GM18873 (cell line): ENCODE data around the gene KRT79.
"Not testable (repeated sequence)": the region's sequence is repeated elsewhere in the genome, so short reads cannot be mapped to it uniquely, and the experiment has no call there.

Experiments
- ATAC-seq: cut with Tn5 transposase; IDR thresholded peaks from one replicate; pipeline ENCODE4 v1.9.1; 2021; ENCODE audit warnings: mild to moderate bottlenecking, moderate library complexity, moderate number of reproducible peaks; ENCODE audit not compliant: unreplicated experiment, low FRiP score

The KRT79 gene

DNA sequence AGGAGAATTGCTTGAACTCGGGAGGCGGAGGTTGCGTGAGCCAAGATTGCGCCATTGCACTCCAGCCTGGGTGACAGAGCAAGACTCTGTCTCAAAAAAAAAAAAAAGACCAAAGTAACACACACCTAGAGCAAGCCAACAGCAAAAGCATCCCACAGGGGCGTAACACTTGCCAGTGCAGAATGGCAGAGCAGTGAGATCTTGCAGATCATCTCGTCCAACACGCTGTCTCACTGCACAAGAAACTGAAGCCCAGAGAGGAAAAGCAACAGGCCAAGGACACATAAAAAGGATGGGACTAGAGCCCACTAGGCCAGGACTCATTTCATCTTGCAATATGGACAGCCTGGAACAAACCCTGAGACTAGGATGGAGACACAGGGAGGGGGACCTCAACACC lies 27.4 kb upstream of the KRT79 start:
- ATAC-seq, result no peak

DNA sequence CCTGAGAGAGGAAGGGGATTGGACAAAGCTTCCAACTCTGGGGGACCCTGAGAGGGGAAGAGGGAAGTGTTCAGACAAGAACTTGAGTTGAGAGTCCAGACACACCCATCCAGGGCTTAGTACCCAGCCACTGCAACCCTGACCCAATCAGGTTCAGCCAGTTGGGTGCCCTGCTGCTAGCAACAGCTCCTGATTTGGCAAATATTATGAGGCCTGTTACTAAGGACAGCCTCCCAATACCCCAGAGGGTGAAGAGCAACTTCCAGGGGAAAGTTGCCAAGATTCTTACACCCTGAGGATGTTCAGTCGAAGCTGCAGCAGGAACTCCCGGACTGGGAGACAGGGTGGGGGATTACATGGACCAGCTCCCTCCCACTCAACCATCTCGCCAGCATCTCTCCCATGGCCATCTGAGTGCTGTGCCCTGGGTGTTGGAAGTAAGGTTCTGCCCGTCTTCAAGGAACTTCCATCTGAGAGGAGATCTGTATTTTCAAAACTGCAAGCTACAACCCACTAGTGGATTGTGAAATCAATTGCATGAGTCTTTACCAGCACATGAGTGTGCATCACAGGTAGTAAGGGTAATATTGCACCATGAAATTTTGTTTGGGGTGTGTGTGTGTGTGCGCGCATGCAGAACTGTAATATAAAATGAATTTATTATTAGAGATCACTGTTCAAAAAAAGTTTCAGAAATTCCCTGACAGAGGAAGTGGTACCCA lies 26.2 kb upstream of the KRT79 start:
- no peak for ATAC-seq

DNA sequence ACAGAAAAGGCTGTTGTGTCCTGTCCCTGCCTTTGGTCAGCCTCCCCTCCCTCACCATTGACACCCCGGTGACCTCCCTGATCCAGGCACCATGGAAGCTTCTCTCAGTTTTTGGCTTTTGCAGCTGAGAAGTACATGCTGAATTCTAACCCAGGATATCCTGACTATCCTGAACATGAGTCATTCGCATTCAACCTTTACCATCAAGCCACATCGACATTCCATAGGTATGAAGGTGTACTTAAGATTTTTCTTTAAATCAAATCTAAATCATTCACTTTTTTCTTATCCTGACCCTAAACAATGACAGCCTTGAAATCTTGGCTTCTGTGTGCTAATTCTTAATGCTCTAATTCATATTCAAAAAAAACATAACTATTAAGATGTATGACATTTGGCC lies 23.4 kb upstream of the KRT79 start:
- no peak for ATAC-seq

DNA sequence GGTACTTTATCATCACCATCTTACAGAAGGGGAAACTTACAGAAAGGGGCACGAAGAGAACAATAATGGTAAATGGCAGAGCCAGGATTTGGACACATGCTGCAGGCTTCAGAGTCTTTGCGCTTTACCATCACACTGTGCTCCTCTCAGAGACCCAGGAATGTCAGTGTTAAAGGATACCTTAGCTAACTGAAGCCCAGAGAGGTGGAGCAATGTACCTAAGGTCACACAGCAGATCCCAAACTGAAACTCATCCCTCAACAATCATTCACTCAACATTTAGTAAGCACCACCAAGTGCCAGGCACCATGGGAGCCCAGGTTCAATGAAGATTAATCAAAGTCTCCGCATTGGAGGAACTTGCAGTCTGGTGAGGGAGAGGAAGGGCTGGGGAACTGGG lies 22.7 kb upstream of the KRT79 start:
- no peak for ATAC-seq

DNA sequence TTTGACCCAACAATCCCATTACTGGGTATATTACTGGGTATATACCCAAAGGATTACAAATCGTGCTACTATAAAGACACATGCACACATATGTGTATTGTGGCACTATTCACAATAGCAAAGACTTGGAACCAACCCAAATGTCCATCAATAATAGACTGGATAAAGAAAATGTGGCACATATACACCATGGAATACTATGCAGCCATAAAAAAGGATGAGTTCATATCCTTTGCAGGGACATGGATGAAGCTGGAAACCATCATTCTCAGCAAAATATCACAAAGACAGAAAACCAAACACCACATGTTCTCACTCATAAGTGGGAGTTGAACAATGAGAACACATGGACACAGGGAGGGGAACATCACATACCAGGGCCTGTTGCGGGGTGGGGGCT lies 22.0 kb upstream of the KRT79 start:
- ATAC-seq, result not testable (repeated sequence)

DNA sequence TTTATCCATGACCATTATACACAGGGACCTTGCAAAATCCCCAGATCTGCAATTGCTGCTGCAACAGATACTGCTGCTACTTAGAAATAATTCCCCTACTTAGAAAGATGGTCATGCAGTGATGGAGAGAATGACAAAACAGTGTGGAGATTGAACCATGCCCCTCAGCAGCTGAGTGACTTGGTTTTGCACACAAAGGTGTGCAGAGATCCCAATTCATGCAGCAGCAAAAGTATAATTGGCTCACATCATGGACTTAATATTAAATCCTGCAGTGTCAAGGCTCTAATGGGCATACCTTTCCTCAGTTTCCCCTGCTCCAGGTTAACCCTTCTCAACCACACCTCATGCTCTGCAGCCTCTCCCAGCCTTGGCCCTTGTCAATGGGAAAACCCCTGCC lies 17.7 kb upstream of the KRT79 start:
- ATAC-seq, result no peak

DNA sequence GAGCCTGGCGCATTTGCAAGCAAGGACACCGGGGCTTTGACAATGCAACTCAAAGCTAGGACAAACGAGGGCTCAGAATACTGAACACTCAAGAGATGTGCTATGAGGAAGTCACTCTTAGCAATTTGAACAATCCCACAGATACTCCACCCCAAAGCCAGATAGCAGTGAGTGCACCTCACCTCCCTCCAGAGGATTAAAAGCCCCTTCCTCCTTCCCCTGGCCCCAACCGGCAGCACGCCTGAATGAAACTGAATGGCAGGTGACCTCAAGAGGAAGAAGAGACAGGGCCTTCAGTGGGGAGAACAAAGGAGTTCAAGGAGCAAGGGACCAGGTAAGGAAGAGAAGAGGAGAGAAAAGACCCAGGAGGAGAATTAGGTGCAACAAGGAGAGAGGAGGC lies 16.6 kb upstream of the KRT79 start:
- no peak for ATAC-seq

DNA sequence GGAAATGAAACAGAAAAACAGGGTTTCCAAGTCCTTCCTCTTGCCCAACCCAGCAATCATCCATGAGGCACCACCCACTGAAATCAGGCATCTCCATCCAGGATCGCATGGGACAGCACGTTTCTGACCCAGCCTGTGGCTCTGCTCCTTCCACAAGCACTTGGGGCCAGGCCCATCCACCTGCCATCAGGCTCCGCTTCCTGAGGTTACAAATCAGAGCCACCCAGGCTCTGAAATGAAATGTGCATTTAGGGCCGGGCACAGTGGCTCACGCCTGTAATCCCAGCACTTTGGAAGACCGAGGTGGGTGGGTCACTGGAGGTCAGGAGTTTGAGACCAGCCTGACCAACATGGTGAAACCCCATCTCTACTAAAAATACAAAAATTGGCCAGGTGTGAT lies 15.4 kb upstream of the KRT79 start:
- ATAC-seq, result no peak

DNA sequence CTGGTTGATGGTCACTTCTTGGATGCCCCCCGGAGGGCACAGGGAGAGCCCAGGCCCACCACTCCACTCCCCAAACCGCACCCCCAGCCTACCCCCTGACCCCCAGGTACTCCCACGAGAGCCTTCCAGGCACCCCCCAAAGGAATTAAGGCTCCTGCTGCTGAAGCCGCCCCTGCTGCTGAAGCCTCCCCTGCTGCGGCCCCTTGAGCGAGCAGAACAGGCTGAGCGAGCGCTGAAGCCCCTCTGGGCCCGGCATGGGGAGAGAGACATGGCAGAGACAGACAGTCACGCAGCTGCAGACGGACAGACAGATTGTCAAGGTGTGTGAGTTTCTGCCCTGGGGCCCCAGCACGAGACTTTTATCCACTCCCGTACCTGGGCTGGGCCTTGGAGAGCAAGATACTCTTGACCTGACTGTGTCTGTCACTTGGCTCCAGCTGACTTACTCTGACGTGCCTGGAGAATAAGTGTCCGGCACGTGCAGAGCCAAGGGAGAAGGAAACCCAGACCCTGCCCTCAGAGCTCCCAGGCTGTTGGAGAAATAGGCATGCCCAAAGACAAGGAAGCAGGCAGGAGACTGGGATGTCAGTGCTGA lies 14.6 kb upstream of the KRT79 start, which contains the start of gene KRT78:
KRT78 (minus strand) TSS at position 334 of the 595 bp plus-strand sequence; CDS start at position 270, 64 bp downstream.
- no peak for ATAC-seq

DNA sequence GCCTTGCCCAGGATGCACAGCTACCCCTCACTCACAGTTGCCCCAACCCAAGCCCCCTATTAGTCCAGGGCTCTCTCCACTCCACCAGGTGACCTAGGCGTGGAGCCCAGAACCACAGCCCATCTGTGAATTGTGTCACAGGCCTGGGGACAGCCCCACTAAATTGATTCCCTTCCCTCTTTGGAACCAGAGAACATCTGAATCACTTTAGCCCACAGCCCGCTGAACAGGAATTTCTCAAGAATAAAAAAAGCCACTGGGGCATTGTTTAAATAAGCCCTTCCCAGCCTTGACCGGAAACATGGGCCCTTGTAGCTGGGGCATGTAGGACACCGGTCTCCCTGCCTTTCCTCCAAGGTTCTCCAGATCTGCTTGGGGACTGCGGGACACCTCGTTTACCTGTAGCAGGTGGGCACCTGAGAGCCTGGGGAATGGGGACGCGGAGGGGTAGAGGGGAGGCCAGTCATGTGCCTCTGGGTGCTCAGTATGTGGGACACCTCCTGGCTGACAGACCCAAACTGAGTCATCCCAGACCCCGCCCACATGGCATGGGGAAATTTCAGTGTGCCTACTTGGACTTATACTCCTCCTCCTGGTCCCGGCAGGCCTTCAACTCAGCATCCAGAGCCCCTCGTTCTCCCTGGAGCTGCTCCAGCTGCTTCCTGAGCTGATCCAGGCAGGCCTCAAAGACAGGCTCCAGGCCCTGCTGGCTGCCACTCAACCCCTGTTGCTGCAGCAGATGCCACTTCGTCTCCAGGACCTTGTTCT lies 13.4 kb upstream of the KRT79 start:
- ATAC-seq, result no peak

DNA sequence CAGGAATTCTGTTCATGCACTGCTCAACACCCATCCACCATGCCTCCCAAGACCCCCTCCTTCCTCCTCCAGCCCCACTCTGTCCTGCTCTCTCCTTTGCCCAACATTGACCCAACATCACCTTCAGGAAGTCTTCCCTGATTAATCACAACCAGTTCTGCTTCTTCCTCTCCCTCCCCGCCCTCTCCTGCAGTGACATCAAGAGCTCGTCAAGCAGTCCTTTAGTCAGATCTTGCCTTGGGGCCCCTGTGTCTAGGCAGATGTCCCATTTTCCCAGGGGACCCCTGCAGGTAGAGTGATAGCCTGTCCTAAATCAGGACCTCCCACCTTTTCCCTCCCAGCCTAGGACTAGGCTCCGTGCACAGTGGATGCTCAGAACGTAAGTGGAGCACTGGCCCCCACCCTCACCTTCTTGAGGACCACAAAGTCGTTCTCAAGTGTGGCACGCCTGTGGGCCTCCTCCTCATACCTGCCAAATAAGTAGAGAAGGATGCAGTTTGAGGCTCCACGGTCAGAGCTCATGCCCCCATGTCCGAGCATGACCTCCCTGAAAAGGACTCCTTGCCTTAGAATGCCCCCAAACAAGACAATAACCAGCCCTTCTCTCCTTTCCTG lies 12.4 kb upstream of the KRT79 start:
- no peak for ATAC-seq

DNA sequence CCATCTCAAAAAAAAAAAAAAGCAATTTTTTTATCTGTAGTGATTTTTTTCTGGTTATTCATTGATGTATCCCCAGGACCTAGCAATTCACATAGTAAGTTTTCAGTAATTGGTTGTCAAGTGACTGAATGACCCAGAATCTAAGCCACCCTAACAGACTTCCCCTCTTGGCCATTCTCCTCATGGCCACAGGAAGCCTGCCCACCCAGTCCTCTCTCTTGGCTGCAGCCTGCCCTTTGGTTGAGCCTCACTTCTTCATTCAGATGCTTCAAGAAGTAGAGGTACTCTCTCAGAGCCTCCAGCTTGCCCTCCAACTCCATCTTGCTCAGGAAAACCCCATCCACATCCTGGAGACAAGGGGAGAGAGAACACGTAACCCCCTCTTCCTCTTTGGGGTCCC lies 11.8 kb upstream of the KRT79 start:
- ATAC-seq, result no peak

DNA sequence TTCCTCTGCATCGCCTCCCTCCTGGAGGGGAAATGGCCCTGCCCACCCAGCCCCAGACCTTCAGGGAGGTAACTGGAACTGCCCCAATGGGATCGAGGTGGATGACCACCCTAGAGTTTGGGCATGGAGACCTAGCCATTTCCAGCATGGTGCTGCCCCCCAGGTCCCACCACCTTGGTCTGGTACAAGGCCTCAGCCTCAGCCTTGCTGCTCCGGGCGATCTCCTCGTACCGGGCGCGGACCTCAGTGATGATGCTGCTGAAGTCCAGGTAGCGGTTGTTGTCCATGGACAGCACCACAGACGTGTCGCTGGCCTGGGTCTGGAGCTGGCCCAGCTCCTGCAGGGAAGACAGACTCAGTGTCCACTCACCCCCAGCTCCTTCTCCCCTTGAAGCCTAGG lies 10.3 kb upstream of the KRT79 start:
- ATAC-seq, result no peak

DNA sequence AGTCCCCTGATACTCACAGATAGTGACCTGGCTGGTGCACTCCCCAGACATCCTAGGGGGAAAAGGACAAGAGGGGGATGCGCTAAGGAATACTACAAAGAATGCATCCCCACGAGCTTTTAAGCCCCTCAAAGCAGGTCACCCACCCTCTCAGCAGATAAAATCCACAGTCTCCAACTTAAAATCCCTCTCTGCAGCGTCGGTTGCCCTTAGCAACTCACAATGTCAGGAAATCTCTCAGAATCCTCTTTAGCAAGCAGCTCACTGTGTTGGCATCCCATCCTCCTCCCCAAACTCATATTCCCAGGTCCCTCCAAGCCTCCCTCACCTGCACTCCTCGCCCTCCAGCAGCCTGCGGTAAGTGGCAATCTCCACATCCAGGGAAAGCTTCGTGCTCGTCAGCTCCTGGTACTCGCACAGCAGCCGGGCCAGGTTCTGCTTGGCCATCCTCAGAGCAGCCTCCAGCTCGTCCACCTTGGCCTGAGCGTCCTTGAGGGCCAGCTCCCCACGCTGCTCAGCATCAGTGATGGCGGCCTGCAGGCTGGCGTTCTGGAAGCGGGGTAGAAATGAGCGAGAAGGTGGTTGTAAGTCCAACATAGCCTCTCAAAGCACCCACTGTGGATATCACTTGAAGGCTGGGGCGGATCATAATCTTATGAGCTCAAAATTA lies 5.5 kb upstream of the KRT79 start:
- ATAC-seq, result no peak

DNA sequence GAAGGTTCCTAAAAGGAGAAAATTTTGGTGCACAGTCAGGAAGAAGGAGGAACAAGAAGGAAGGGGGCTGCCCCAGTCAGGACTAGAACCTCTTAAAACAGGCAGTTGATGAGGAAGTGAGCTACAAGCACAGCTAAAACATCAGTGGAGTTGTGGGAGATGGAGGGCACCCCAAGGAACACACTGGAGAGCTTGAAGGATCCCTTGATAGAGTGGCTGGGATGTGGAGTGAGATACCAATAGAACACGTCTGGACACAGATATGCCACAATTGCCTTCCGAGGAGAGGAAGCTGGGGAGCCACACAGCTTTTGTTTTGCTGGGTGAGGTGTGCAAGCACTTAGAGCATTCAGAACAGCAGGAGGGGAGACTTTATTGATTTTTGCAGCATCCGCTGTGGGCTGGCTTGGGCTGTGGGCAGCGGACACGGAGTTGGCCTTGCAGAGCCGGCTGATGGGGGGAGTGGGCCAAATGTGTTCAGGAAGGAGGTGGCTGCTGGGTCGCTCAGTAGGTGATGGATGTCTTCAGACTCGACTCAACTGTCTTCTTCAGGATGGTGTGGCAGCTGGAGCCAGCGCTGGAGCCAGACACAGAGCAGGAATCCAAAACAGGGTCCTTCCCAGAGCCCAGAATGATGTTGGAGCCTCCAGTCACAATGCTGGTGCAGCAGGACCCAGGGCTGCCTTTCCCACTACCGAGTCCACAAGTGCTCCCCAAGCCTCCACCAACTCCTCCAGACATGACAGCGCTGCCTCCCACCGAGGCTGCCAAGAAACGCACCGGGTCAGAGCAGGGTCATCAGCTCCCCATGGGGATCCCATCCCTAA lies 4.7 kb upstream of the KRT79 start:
- no peak for ATAC-seq

DNA sequence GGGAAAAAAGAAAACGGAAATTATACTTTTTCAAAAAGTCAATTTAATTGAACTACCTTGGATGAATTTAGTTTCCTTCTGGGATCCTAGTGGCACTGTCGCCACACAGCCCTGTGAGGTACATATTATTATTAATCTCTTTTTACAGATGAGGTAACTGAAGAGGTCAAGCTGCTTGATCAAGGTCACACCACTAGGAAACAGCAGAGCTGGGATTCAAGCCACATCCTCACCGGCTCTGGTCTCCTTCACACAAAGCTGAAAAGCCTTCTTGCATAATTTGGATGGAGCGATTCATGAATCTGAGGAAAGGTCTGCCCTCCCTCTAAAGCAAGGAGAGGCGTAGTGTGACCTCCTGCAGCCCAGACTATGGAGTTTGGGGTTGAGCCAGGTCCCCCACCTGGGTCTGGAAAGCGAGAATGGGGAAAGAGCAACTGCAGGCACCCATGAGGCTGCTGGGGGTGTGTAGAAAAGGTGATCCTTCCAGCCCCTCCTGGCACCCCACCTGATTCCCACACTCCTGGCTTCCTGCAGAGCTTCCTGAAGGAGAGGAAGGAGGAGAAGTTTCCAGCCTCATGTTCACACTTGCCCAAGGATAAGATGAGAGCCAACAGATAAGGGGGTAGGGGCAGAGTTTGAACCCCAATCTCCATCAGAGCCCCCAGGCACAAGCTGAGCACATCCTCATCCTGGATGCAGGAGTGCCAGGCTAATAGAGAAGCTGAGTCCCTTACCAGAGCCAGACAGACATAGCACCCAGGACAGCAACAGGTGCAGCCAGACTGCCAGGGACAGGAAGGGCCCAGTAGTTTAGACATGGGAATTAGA lies 3.9 kb upstream of the KRT79 start:
- ATAC-seq, result no peak

DNA sequence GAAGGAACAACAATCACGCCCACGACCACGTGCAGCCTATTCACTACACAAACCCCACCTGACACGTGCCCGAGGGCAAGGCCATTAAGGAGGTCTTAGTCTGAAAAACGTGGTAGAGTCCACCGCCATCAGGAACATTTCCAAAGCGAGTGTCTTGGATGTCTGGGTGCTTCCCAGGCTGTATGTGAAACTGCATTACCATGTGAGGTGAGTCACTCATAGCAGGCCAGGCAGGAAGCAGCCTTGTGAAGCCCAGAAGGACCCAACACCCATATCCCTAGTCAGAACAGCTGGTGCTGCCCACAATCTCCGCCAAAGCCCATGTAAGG lies 3.3 kb upstream of the KRT79 start:
- no peak for ATAC-seq

DNA sequence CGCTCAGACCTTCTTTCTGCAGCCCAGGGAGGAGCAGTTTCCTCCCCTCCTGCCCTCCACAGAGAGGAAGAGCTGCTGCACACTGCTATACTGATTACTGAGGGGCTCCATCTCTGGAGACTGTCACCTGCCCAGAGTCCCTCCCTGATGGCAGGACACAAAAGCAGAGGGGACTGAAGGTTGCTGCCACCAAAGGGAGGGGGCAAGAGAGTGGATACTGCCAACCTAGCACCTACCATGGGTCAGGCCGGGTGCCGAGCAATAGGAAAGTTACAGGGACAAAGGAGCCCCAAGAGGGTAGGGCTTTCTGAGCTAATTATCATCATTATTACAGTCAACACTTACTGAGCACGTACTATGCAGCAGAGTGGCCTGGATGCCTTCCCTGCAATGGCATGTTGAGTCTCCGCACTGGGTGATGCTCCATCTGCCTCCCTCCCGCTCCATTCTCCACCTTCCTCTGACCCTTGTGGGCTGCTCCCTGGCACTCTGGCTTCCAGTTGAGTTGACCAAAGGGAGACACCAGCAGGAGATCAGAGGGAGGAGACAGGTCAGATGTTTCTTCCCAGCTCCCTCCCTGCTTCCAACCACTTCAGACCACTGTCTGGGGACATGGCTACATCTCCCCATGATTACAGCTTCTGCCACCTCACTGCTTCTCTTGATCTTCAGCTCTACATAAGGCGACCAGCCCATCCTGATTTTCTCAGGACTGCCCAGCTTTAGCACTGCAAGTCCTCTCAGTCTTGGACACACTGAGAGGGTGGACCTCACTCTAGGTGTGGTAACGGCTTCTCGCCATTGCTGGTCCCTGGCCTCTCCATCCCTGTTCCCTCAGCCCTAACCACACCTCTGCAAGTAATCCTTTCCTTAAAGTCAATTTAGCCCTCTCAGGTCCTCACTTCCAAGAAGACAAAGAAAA lies 2.6 kb upstream of the KRT79 start:
- ATAC-seq, result no peak
